Measurements from ENCODE around the gene DPF3. TPM values are rescaled to one million over a fixed set of nuclear protein-coding genes. Genes with fewer than 3 reads are reported as not detected.
A peak's percentile ranks its signal among the peaks of the same experiment; 100 is the strongest.

The DPF3 gene
- total and polyA plus RNA-seq, 9 of the 15 experiments (the other 6 are each of a cell fraction or from before 2014, with no cell fraction given), result 0.21 to 4.9 (median 1.2) TPM

GRCh38 chr14:72893636-72894322, at the start of gene DPF3 (continued):
- TF ChIP-seq, protein P1, sequence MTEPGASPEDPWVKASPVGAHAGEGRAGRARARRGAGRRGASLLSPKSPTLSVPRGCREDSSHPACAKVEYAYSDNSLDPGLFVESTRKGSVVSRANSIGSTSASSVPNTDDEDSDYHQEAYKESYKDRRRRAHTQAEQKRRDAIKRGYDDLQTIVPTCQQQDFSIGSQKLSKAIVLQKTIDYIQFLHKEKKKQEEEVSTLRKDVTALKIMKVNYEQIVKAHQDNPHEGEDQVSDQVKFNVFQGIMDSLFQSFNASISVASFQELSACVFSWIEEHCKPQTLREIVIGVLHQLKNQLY (CRISPR knock-in tag; conservative IDR thresholded peaks at IDR 0.05), result no peak
- TF ChIP-seq TCF7L2 (IDR thresholded peaks at IDR 0.05; ENCODE audit: low read depth, low read length) (no peak), HMGN3 (IDR thresholded peaks at IDR 0.05; ENCODE audit: borderline replicate concordance, extremely low read depth, insufficient read length, low read depth, low read length) (peak; percentile 21), SRSF9 (IDR thresholded peaks at IDR 0.05; ENCODE audit: borderline replicate concordance, low read depth, low read length) (no peak), POLR2AphosphoS2 (IDR thresholded peaks at IDR 0.05; ENCODE audit: low read length) (no peak), E4F1 (CRISPR knock-in tag; IDR thresholded peaks at IDR 0.05; ENCODE audit: borderline replicate concordance) (no peak), ARID3B (CRISPR knock-in tag; IDR thresholded peaks at IDR 0.05; ENCODE audit: borderline replicate concordance) (no peak), ILF3 (IDR thresholded peaks at IDR 0.05; ENCODE audit: borderline replicate concordance) (no peak), TOE1 (IDR thresholded peaks at IDR 0.05; ENCODE audit: borderline replicate concordance) (no peak), TOE1 (CRISPR knock-in tag; IDR thresholded peaks at IDR 0.05; ENCODE audit: borderline replicate concordance, low read depth) (no peak), FOXP4 (CRISPR knock-in tag; IDR thresholded peaks at IDR 0.05; ENCODE audit: borderline replicate concordance) (no peak), ARID2 (IDR thresholded peaks at IDR 0.05) (no peak), MEIS2 (IDR thresholded peaks at IDR 0.05; ENCODE audit: partially characterized antibody) (peak; percentile 66), ZNF584 (CRISPR knock-in tag; IDR thresholded peaks at IDR 0.05; ENCODE audit: low read depth) (no peak), XRCC3 (IDR thresholded peaks at IDR 0.05) (no peak), ZBTB17 (CRISPR knock-in tag; IDR thresholded peaks at IDR 0.05) (no peak), KAT8 (IDR thresholded peaks at IDR 0.05; ENCODE audit: low read depth) (no peak), SMARCC2 (IDR thresholded peaks at IDR 0.05; ENCODE audit: low read depth) (no peak), ZNF764 (CRISPR knock-in tag; IDR thresholded peaks at IDR 0.05; ENCODE audit: low read depth) (no peak), COPS2 (conservative IDR thresholded peaks at IDR 0.05) (no peak), ZNF212 (CRISPR knock-in tag; IDR thresholded peaks at IDR 0.05) (no peak)

Data from K562 (cell line).